Measurements from ENCODE around the gene LAG3. TPM values are rescaled to one million over a fixed set of nuclear protein-coding genes. Genes with fewer than 3 reads are reported as not detected.

LAG3 gene
- total RNA-seq, 1 experiment from 2014 or later, result 1.9 TPM

DNA sequence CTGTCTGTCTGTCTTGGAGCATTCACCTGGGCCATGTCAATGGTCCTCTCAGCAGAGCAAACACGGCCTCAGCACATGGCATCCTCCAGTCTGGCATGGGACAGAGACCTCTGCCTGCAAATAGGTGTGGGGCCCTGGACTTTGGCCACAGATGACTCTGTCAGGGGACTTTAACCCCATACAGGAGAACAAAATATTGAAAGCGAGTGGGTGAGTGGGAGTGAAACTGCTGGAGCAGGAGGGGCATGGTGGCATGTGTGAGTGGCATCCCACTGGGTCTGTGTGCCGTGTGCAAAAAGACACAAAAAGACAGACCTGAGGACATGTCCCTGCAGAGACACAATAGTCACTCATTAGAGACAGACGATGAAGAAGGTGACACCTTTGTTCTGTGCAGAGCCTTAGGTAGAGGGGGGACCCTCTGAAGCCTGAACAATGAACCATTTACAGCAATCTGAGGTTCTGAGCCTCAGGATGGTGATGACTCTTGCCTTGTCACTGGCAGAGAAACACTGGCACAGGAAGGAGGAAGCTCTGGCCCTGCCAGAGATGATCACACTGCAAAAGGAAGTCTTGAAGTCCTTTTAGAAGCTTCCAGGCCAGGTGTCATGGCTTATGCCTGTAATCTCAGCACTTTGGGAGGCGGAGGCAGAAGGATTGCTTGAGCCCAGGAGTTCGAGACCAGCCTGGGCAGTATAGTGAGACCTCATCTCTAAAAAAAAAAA lies 7.5 kb downstream of the LAG3 start:
- Histone ChIP-seq H3K36me3 (ENCODE audit: control insufficient read depth, insufficient read depth, low read length) (no peaks in the 10 kb centered on the region), H3K27me3 (replicated peaks; ENCODE audit: control insufficient read depth, insufficient read depth, low read length) (no peaks in the 10 kb centered on the region), H3K4me3 (ENCODE audit: low read depth, low read length) (no peak overlapping the region), H3K4me1 (peaks cover 31% of the 10 kb centered on the region), H3K9me3 (no peaks in the 10 kb centered on the region)
- CTCF ChIA-PET, result interaction anchor here (0.6 to 3.1 kb wide), 6 partner anchors 13 to 424 kb away, joined by 3 to 51 read pairs (median 12); partner anchors contain the start of genes GAPDH, GPR162, MLF2 and PTMS
- Mint-ChIP-seq H3K9me3 (ENCODE audit: unreplicated experiment) (no peaks in the 10 kb centered on the region), H3K4me1 (ENCODE audit: low read depth, unreplicated experiment) (peaks cover 40% of the 10 kb centered on the region), H3K36me3 (ENCODE audit: insufficient read depth, unreplicated experiment) (no peaks in the 10 kb centered on the region), H3K27me3 (ENCODE audit: insufficient read depth, unreplicated experiment) (no peaks in the 10 kb centered on the region), H3K4me3 (ENCODE audit: unreplicated experiment) (no peak overlapping the region), H3K27ac (ENCODE audit: unreplicated experiment) (no peak overlapping the region)
- POLR2A ChIA-PET, result interaction anchor here (0.5 kb wide), 1 partner anchor 91 kb away, joined by 5 read pairs; no protein-coding TSS in a partner anchor
- no peak for DNase-seq
- intact Hi-C loops (cut with micrococcal nuclease; ENCODE audit: unreplicated experiment), result loop anchor here (1.0 to 5.0 kb wide), 8 partner anchors 13 to 213 kb away; partner anchors contain the start of genes COPS7A, MLF2 and NOP2
- TF ChIP-seq, protein P1, sequence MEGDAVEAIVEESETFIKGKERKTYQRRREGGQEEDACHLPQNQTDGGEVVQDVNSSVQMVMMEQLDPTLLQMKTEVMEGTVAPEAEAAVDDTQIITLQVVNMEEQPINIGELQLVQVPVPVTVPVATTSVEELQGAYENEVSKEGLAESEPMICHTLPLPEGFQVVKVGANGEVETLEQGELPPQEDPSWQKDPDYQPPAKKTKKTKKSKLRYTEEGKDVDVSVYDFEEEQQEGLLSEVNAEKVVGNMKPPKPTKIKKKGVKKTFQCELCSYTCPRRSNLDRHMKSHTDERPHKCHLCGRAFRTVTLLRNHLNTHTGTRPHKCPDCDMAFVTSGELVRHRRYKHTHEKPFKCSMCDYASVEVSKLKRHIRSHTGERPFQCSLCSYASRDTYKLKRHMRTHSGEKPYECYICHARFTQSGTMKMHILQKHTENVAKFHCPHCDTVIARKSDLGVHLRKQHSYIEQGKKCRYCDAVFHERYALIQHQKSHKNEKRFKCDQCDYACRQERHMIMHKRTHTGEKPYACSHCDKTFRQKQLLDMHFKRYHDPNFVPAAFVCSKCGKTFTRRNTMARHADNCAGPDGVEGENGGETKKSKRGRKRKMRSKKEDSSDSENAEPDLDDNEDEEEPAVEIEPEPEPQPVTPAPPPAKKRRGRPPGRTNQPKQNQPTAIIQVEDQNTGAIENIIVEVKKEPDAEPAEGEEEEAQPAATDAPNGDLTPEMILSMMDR (IDR thresholded peaks at IDR 0.05; ENCODE audit: insufficient read depth in 1 of 2, low read depth in 1 of 2, low read length in 1 of 2, severe bottlenecking in 1 of 2, unreplicated experiment in 1 of 2), result no peak
- BruUV-seq (replicated peaks), result no TSS peak

DNA sequence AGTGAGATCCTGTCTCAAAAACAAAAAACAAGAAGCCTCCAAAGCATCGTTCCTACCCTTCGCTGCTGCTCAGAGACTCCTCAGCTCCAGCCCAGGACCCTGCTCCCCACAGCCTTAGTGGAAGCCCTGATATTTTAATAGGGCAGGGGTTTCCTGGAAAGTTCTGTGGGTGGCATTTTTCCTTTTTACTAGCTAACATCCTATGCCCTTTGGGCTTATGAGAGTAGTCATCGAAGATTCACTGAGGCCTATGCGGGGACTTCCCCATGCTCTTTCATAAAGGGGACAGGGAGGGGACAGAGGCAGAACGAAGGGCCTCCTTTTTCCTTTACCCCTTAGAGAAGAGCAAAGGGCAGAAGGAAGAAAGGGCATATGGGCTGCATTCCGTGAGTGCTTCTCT lies 8.3 kb downstream of the LAG3 start:
- TF ChIP-seq, protein P1 (IDR thresholded peaks at IDR 0.05; ENCODE audit: insufficient read depth in 1 of 2, low read depth in 1 of 2, low read length in 1 of 2, severe bottlenecking in 1 of 2, unreplicated experiment in 1 of 2), result no peak
- Mint-ChIP-seq H3K36me3 (ENCODE audit: insufficient read depth, unreplicated experiment) (no peaks in the 10 kb centered on the region), H3K9me3 (ENCODE audit: unreplicated experiment) (no peaks in the 10 kb centered on the region), H3K4me3 (ENCODE audit: unreplicated experiment) (no peak overlapping the region), H3K27me3 (ENCODE audit: insufficient read depth, unreplicated experiment) (no peaks in the 10 kb centered on the region), H3K4me1 (ENCODE audit: low read depth, unreplicated experiment) (peaks cover 33% of the 10 kb centered on the region), H3K27ac (ENCODE audit: unreplicated experiment) (no peak overlapping the region)
- ChIA-PET CTCF (interaction anchor here (0.6 to 2.5 kb wide), 7 partner anchors 10 to 424 kb away, joined by 3 to 20 read pairs (median 4); partner anchors contain the start of genes GAPDH, GPR162, MLF2 and PTMS), POLR2A (no interaction called here)
- no peaks in the 10 kb centered on the region for H3K9me3 ChIP-seq
- no peaks in the 10 kb centered on the region for H3K36me3 ChIP-seq (ENCODE audit: control insufficient read depth, insufficient read depth, low read length)
- intact Hi-C loops (cut with micrococcal nuclease; ENCODE audit: unreplicated experiment), result no loop called here
- no peaks in the 10 kb centered on the region for H3K27me3 ChIP-seq (replicated peaks; ENCODE audit: control insufficient read depth, insufficient read depth, low read length)
- no peak overlapping the region for H3K4me3 ChIP-seq (ENCODE audit: low read depth, low read length)
- H3K4me1 ChIP-seq, result peaks cover 25% of the 10 kb centered on the region
- no peak for DNase-seq
- no TSS peak for BruUV-seq (replicated peaks)

DNA sequence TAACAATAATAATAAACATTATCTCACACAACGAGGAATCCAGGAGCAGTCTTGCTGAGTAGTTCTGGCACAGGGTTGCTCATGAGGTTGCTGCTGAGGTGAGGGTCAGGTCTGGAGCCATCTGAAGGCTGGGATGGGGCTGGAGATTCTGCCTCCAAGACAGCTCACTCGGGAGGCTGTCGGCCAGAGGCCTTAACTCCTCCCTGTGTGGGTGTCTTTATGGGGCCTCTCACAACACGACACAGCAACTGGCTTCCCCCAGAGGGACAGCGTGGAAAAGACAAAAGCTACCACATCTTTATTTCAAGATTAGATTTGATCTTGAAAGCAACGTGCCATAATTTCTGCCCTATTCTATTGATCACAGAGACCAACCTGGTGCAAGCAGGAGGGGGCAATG lies 9.8 kb downstream of the LAG3 start:
- no peaks in the 10 kb centered on the region for H3K27me3 Mint-ChIP-seq (ENCODE audit: insufficient read depth, unreplicated experiment)
- POLR2A ChIA-PET, result no interaction called here
- H3K4me3 ChIP-seq (ENCODE audit: low read depth, low read length), result no peak overlapping the region
- H3K27ac Mint-ChIP-seq (ENCODE audit: unreplicated experiment), result no peak overlapping the region
- no peaks in the 10 kb centered on the region for H3K9me3 Mint-ChIP-seq (ENCODE audit: unreplicated experiment)
- no peaks in the 10 kb centered on the region for H3K9me3 ChIP-seq
- H3K4me1 ChIP-seq, result peaks cover 14% of the 10 kb centered on the region
- no peaks in the 10 kb centered on the region for H3K36me3 ChIP-seq (ENCODE audit: control insufficient read depth, insufficient read depth, low read length)
- CTCF ChIA-PET, result interaction anchor here (1.7 to 2.5 kb wide), 2 partner anchors 16 to 29 kb away, joined by 8 to 20 read pairs; partner anchors contain the start of genes MLF2 and PTMS
- no peak for DNase-seq
- no peaks in the 10 kb centered on the region for H3K27me3 ChIP-seq (replicated peaks; ENCODE audit: control insufficient read depth, insufficient read depth, low read length)
- H3K4me3 Mint-ChIP-seq (ENCODE audit: unreplicated experiment), result no peak overlapping the region
- peaks cover 21% of the 10 kb centered on the region for H3K4me1 Mint-ChIP-seq (ENCODE audit: low read depth, unreplicated experiment)
- H3K36me3 Mint-ChIP-seq (ENCODE audit: insufficient read depth, unreplicated experiment), result no peaks in the 10 kb centered on the region
- no TSS peak for BruUV-seq (replicated peaks)
- intact Hi-C loops (cut with micrococcal nuclease; ENCODE audit: unreplicated experiment), result no loop called here
- TF ChIP-seq, protein P1 (IDR thresholded peaks at IDR 0.05; ENCODE audit: insufficient read depth in 1 of 2, low read depth in 1 of 2, low read length in 1 of 2, severe bottlenecking in 1 of 2, unreplicated experiment in 1 of 2), result no peak
